ENCODE measurements around the gene C20orf141.

GRCh38 chr20:2807019-2807418 is 7.8 kb upstream of the C20orf141 start:
- TF ChIP-seq ELK1 (IDR thresholded peaks at IDR 0.05; ENCODE audit: borderline replicate concordance, low read depth, low read length) (no peak), POLR2A (IDR thresholded peaks at IDR 0.05; ENCODE audit: low read depth, low read length) (no peak), CEBPB (IDR thresholded peaks at IDR 0.05; ENCODE audit: low read depth, low read length) (no peak), USF2 (IDR thresholded peaks at IDR 0.05; ENCODE audit: low read depth, low read length) (no peak), CTCF (conservative IDR thresholded peaks at IDR 0.05; ENCODE audit: low read depth, low read length) (no peak), RCOR1 (IDR thresholded peaks at IDR 0.05; ENCODE audit: insufficient replicate concordance, low read length) (no peak), MAFK (IDR thresholded peaks at IDR 0.05; ENCODE audit: low read depth, low read length) (no peak), MXI1 (IDR thresholded peaks at IDR 0.05; ENCODE audit: borderline replicate concordance, low read depth, low read length) (no peak), CHD1 (IDR thresholded peaks at IDR 0.05; ENCODE audit: low read depth, low read length) (no peak)
